ENCODE measurements around the gene LANCL2.
"Not testable (repeated sequence)": the region's sequence is repeated elsewhere in the genome, so short reads cannot be mapped to it uniquely, and the experiment has no call there.

Gene LANCL2

GRCh38 chr7:55469721-55470120, 104.6 kb downstream of the LANCL2 start:
- no peak for DNase-seq (ENCODE audit: low read depth in 2 of 2)

- no peak for DNase-seq (ENCODE audit: low read depth in 2 of 2)
Observed at GRCh38 chr7:55470261-55470660, 105.1 kb downstream of the LANCL2 start.

GRCh38 chr7:55471594-55471993, 106.5 kb downstream of the LANCL2 start:
- DNase-seq (ENCODE audit: low read depth in 2 of 2) = not testable (repeated sequence)

- not testable (repeated sequence) for DNase-seq (ENCODE audit: low read depth in 2 of 2)
Observed at GRCh38 chr7:55472406-55472805, 107.3 kb downstream of the LANCL2 start.

GRCh38 chr7:55472928-55473725, 108.0 kb downstream of the LANCL2 start:
- DNase-seq (ENCODE audit: low read depth in 2 of 2) = no peak

- DNase-seq (ENCODE audit: low read depth in 2 of 2) = no peak
Observed at GRCh38 chr7:55473932-55474331, 108.8 kb downstream of the LANCL2 start.

- DNase-seq (ENCODE audit: low read depth in 2 of 2) = no peak
Observed at GRCh38 chr7:55474944-55475854, 110.1 kb downstream of the LANCL2 start.

- DNase-seq (ENCODE audit: low read depth in 2 of 2) = no peak
Observed at GRCh38 chr7:55475855-55476803, 111.0 kb downstream of the LANCL2 start.

- no peak for DNase-seq (ENCODE audit: low read depth in 2 of 2)
Observed at GRCh38 chr7:55476852-55477780, 112.0 kb downstream of the LANCL2 start.

GRCh38 chr7:55477781-55478374, 112.7 kb downstream of the LANCL2 start:
- no peak for DNase-seq (ENCODE audit: low read depth in 2 of 2)

- DNase-seq (ENCODE audit: low read depth in 2 of 2) = no peak
Observed at GRCh38 chr7:55478700-55479099, 113.6 kb downstream of the LANCL2 start.

- no peak for DNase-seq (ENCODE audit: low read depth in 2 of 2)
Observed at GRCh38 chr7:55481155-55481554, 116.0 kb downstream of the LANCL2 start.

- DNase-seq (ENCODE audit: low read depth in 2 of 2) = no peak
Observed at GRCh38 chr7:55483046-55483445, 117.9 kb downstream of the LANCL2 start.
